HFF-Myc (cell line): ENCODE measurements around the gene SV2B.

Source experiments
- DNase-seq: peaks from one replicate; pipeline ENCODE4 v3.0.0-alpha.2; 2011; ENCODE audit warnings: low read depth; ENCODE audit errors: extremely low read depth
- H3K4me3 ChIP-seq: replicated peaks from 2 replicates; pipeline ENCODE4 v1.5.1; 2011; ENCODE audit warnings: low read depth, mild to moderate bottlenecking, control low read depth, low read length
- CTCF ChIP-seq: IDR thresholded peaks from 2 replicates; pipeline ENCODE4 v1.5.1; 2012; ENCODE audit warnings: mild to moderate bottlenecking, low read depth, low read length, control low read depth; ENCODE audit errors: missing control alignments

The SV2B gene

GRCh38 chr15:91316126-91316525 is 216.1 kb downstream of the SV2B start:
- no peak overlapping the region for H3K4me3 ChIP-seq
- TF ChIP-seq CTCF = no peak

GRCh38 chr15:91318516-91318915 is 218.5 kb downstream of the SV2B start:
- no peak for TF ChIP-seq CTCF
- no peak overlapping the region for H3K4me3 ChIP-seq
- DNase-seq = no peak

More at GRCh38 chr15:91316126-91316525, 216.1 kb downstream of the SV2B start:
- no peak for DNase-seq

- no peak for DNase-seq
- H3K4me3 ChIP-seq = no peak overlapping the region
- TF ChIP-seq CTCF = no peak
These were observed 218.9 kb downstream of the SV2B start for GRCh38 chr15:91318931-91319330.

GRCh38 chr15:91319371-91320059 is 219.5 kb downstream of the SV2B start:
- no peak for DNase-seq
- no peak overlapping the region for H3K4me3 ChIP-seq
- TF ChIP-seq CTCF = no peak

GRCh38 chr15:91320101-91320500 is 220.0 kb downstream of the SV2B start:
- no peak for TF ChIP-seq CTCF
- DNase-seq = no peak
- no peak overlapping the region for H3K4me3 ChIP-seq

GRCh38 chr15:91329914-91330313 is 229.9 kb downstream of the SV2B start:
- no peak overlapping the region for H3K4me3 ChIP-seq
- no peak for TF ChIP-seq CTCF
- DNase-seq = no peak

- no peak for TF ChIP-seq CTCF
- DNase-seq = no peak
- H3K4me3 ChIP-seq = no peak overlapping the region
These were observed 231.5 kb downstream of the SV2B start for GRCh38 chr15:91331581-91331980.
